DND-41 (cell line): ENCODE results near the gene EGFL7.

Experiments used
- ATAC-seq: fragments of 200-7000 bp; cut with Tn5 transposase; 3 replicates; pipeline ENCODE4 v1.9.1; 2021; ENCODE audit warnings: low read depth; ENCODE audit not compliant: insufficient read depth
- DNase-seq: peaks from one replicate; pipeline ENCODE4 v3.0.0-alpha.2; 2020
- H2AFZ ChIP-seq: 2 replicates; pipeline ENCODE4 v1.6.0; 2012; ENCODE audit warnings: low read depth, low read length
- H3K27ac ChIP-seq: 2 replicates; pipeline ENCODE4 v1.5.1; 2012; ENCODE audit warnings: low read length, inconsistent platforms
- H3K27me3 ChIP-seq: fragments of 200-600 bp; sonication (generic); 2 replicates; pipeline ENCODE4 v1.6.0; 2012; ENCODE audit warnings: low read length, mild to moderate bottlenecking, inconsistent platforms; ENCODE audit not compliant: insufficient read depth, poor library complexity
- H3K36me3 ChIP-seq: 2 replicates; pipeline ENCODE4 v1.5.1; 2012; ENCODE audit warnings: low read length, inconsistent platforms; ENCODE audit not compliant: insufficient read depth
- H3K4me1 ChIP-seq: 2 replicates; pipeline ENCODE4 v1.5.1; 2012; ENCODE audit warnings: mild to moderate bottlenecking, low read length; ENCODE audit not compliant: insufficient read depth
- H3K4me2 ChIP-seq: 2 replicates; pipeline ENCODE4 v1.6.0; 2012; ENCODE audit warnings: mild to moderate bottlenecking, moderate library complexity, low read length, inconsistent platforms; ENCODE audit not compliant: insufficient read depth
- H3K4me3 ChIP-seq, 2 experiments: fragments of 200-600 bp in 1 of 2; shearing (Covaris generic) in 1 of 2; 2 replicates each; pipeline ENCODE4 v1.5.1; 2012 to 2016; ENCODE audit warnings: inconsistent platforms in 2 of 2, low read length in 2 of 2, mild to moderate bottlenecking in 2 of 2, low read depth in 1 of 2, moderate library complexity in 1 of 2
- H3K79me2 ChIP-seq: 2 replicates; pipeline ENCODE4 v1.6.0; 2012; ENCODE audit warnings: low read length, inconsistent platforms; ENCODE audit not compliant: insufficient read depth
- H3K9ac ChIP-seq: 2 replicates; pipeline ENCODE4 v1.6.0; 2012; ENCODE audit warnings: low read depth, mild to moderate bottlenecking, inconsistent platforms, low read length, moderate library complexity
- H3K9me3 ChIP-seq: 2 replicates; pipeline ENCODE4 v1.5.1; 2012; ENCODE audit warnings: low read length, moderate library complexity, mild to moderate bottlenecking, inconsistent platforms; ENCODE audit not compliant: insufficient read depth, severe bottlenecking
- H4K20me1 ChIP-seq: 2 replicates; pipeline ENCODE4 v1.6.0; 2012; ENCODE audit warnings: low read length; ENCODE audit not compliant: insufficient read depth
- CTCF ChIP-seq: IDR thresholded peaks from 2 replicates; pipeline ENCODE4 v1.5.1; 2012; ENCODE audit warnings: borderline replicate concordance, low read length, moderate library complexity, mild to moderate bottlenecking; ENCODE audit not compliant: poor library complexity, severe bottlenecking; ENCODE audit errors: extremely low read depth
- EZH2 ChIP-seq: IDR thresholded peaks from 3 replicates; pipeline ENCODE4 v1.6.1; 2012; ENCODE audit warnings: borderline replicate concordance, low read depth, mild to moderate bottlenecking, moderate library complexity, low read length, inconsistent platforms; ENCODE audit not compliant: severe bottlenecking

The EGFL7 gene

GRCh38 chr9:136656183-136656738 lies 6.5 kb upstream of the EGFL7 start:
- Histone ChIP-seq H3K4me1 (peaks cover 7% of the 10 kb centered on the region), H2AFZ (no peak overlapping the region), H3K4me3 (no peak overlapping the region), H3K4me2 (no peak overlapping the region), H4K20me1 (no peaks in the 10 kb centered on the region), H3K27ac (no peak overlapping the region), H3K9ac (no peak overlapping the region), H3K9me3 (no peaks in the 10 kb centered on the region), H3K36me3 (no peaks in the 10 kb centered on the region), H3K27me3 (peaks cover 10% of the 10 kb centered on the region), H3K79me2 (no peaks in the 10 kb centered on the region)
- TF ChIP-seq CTCF: no peak
- no peak for TF ChIP-seq EZH2
- ATAC-seq (no peak), DNase-seq (no peak)

- no peak overlapping the region for H3K4me3 ChIP-seq
- H3K4me2 ChIP-seq: no peak overlapping the region
- H3K27me3 ChIP-seq: peaks cover 10% of the 10 kb centered on the region
- no peaks in the 10 kb centered on the region for H3K36me3 ChIP-seq
- peaks cover 7% of the 10 kb centered on the region for H3K4me1 ChIP-seq
- no peaks in the 10 kb centered on the region for H3K79me2 ChIP-seq
- ATAC-seq: no peak
- H4K20me1 ChIP-seq: no peaks in the 10 kb centered on the region
- no peak for DNase-seq
- no peak overlapping the region for H3K9ac ChIP-seq
- H3K27ac ChIP-seq: no peak overlapping the region
- TF ChIP-seq EZH2: no peak
- TF ChIP-seq CTCF: no peak
- H3K9me3 ChIP-seq: no peaks in the 10 kb centered on the region
- no peak overlapping the region for H2AFZ ChIP-seq
Measured at GRCh38 chr9:136656795-136657611, 5.7 kb upstream of the EGFL7 start.

- H2AFZ ChIP-seq: no peak overlapping the region
- H3K27me3 ChIP-seq: peaks cover 10% of the 10 kb centered on the region
- H4K20me1 ChIP-seq: no peaks in the 10 kb centered on the region
- no peak for DNase-seq
- no peak for TF ChIP-seq CTCF
- no peak for TF ChIP-seq EZH2
- H3K36me3 ChIP-seq: no peaks in the 10 kb centered on the region
- no peak overlapping the region for H3K9ac ChIP-seq
- H3K4me1 ChIP-seq: peaks cover 7% of the 10 kb centered on the region
- no peak overlapping the region for H3K4me2 ChIP-seq
- H3K4me3 ChIP-seq: no peak overlapping the region
- H3K79me2 ChIP-seq: no peaks in the 10 kb centered on the region
- H3K9me3 ChIP-seq: no peaks in the 10 kb centered on the region
- ATAC-seq: no peak
- no peak overlapping the region for H3K27ac ChIP-seq
Measured at GRCh38 chr9:136657974-136658848, 4.5 kb upstream of the EGFL7 start.
